ENCODE results near the gene IPO9. TPM values are rescaled to one million over a fixed set of nuclear protein-coding genes. Genes with fewer than 3 reads are reported as not detected.

Gene IPO9
- total RNA-seq, 1 experiment from 2014 or later, result 121 TPM

DNA sequence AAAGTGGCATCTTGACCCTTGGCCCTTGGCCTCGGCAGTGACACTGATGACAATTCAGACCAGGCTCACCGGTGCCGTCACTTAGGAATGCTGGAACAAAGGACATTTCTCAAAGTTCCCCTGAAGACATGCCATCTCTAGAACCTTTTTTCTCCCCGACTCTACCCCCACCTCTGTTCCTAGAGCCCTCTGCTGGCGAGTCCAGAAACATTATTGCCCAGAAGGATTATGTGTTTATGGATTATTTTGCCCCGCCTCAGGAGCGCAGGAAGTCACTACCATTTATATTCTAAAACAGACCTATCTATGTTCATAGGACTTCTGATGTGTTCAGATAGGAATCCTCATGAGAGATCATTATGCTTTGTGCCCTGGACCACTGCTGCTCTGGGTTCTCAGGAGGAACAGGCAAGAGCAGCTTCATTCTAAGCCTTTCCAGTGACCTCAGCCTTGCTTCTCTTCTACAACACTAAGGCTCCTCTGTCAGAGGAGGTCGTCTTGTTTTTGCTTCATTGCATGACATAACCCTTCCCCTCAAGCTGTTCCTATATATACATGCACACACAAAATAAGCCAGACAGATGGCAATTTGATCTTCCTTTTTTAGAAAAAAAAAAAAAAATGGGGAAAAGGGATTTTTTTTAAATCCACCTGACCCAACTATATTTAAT lies 47.3 kb downstream of the IPO9 start:
- TF ChIP-seq EZH2 (IDR thresholded peaks at IDR 0.05; ENCODE audit: borderline replicate concordance, low read depth, low read length, poor library complexity, severe bottlenecking), result no peak
- TF ChIP-seq, protein P1, sequence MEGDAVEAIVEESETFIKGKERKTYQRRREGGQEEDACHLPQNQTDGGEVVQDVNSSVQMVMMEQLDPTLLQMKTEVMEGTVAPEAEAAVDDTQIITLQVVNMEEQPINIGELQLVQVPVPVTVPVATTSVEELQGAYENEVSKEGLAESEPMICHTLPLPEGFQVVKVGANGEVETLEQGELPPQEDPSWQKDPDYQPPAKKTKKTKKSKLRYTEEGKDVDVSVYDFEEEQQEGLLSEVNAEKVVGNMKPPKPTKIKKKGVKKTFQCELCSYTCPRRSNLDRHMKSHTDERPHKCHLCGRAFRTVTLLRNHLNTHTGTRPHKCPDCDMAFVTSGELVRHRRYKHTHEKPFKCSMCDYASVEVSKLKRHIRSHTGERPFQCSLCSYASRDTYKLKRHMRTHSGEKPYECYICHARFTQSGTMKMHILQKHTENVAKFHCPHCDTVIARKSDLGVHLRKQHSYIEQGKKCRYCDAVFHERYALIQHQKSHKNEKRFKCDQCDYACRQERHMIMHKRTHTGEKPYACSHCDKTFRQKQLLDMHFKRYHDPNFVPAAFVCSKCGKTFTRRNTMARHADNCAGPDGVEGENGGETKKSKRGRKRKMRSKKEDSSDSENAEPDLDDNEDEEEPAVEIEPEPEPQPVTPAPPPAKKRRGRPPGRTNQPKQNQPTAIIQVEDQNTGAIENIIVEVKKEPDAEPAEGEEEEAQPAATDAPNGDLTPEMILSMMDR (conservative IDR thresholded peaks at IDR 0.05; ENCODE audit: low read depth, low read length), result peak; percentile 59
- no peak overlapping the region for H3K27ac ChIP-seq (ENCODE audit: low read depth, low read length, poor library complexity, severe bottlenecking)
- H3K4me3 ChIP-seq (ENCODE audit: low read depth, low read length, poor library complexity, severe bottlenecking), result no peak overlapping the region
- H3K9me3 ChIP-seq (ENCODE audit: low read depth, low read length, poor library complexity, severe bottlenecking), result no peaks in the 10 kb centered on the region
- no peaks in the 10 kb centered on the region for H3K4me1 ChIP-seq (ENCODE audit: insufficient read depth, low read length, poor library complexity, severe bottlenecking)
- peak; percentile 59 for DNase-seq (ENCODE audit: low spot score)
- ChIA-PET POLR2A (ENCODE audit: low non-redundant PET) (no interaction called here), CTCF (no interaction called here)
- BruUV-seq (replicated peaks), result no TSS peak
- H3K27me3 ChIP-seq (replicated peaks; ENCODE audit: insufficient read depth, low read depth, low read length, poor library complexity), result no peaks in the 10 kb centered on the region
- H3K36me3 ChIP-seq (ENCODE audit: insufficient read depth, low read length, poor library complexity, severe bottlenecking), result peaks cover 60% of the 10 kb centered on the region
- intact Hi-C loops (cut with micrococcal nuclease; ENCODE audit: unreplicated experiment), result loop anchor here (5.0 to 10.0 kb wide), 2 partner anchors 164 to 341 kb away; partner anchors contain the start of gene NAV1

DNA sequence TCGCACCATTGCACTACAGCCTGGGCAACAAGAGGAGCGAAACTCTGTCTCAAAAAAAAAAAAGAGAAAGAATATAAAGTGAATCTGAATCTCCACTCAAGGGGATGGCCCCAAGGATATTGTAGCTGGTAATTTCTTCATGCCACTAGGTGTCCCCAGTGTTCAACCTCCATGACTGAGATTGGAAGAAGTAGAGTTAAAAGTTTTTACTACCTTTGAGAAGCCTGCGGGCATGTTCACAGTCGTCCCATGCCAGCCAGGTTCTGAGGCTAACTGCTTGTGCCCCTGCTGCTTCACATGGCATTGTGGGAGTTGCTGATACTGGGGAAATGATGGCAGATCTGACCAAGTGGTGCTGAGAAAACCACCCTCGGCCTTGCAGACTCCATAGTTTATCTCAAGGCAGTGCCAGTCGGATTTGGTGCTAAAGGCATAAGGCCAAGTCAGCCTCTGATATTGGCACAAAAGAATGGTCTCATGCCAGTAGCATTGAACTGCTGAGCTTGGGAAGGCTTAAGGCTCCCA lies 49.0 kb downstream of the IPO9 start:
- ChIA-PET POLR2A (ENCODE audit: low non-redundant PET) (interaction anchor here (0.6 to 0.7 kb wide), 2 partner anchors 124 to 132 kb away, joined by 4 read pairs; no protein-coding TSS in a partner anchor), CTCF (interaction anchor here (0.6 to 1.0 kb wide), 7 partner anchors 9 to 371 kb away, joined by 3 to 7 read pairs (median 4); no protein-coding TSS in a partner anchor)
- Histone ChIP-seq H3K4me3 (ENCODE audit: low read depth, low read length, poor library complexity, severe bottlenecking) (no peak overlapping the region), H3K27me3 (replicated peaks; ENCODE audit: insufficient read depth, low read depth, low read length, poor library complexity) (no peaks in the 10 kb centered on the region), H3K27ac (ENCODE audit: low read depth, low read length, poor library complexity, severe bottlenecking) (no peak overlapping the region), H3K36me3 (ENCODE audit: insufficient read depth, low read length, poor library complexity, severe bottlenecking) (peaks cover 43% of the 10 kb centered on the region), H3K4me1 (ENCODE audit: insufficient read depth, low read length, poor library complexity, severe bottlenecking) (no peaks in the 10 kb centered on the region), H3K9me3 (ENCODE audit: low read depth, low read length, poor library complexity, severe bottlenecking) (no peaks in the 10 kb centered on the region)
- intact Hi-C loops (cut with micrococcal nuclease; ENCODE audit: unreplicated experiment), result loop anchor here (5.0 to 10.0 kb wide), 2 partner anchors 166 to 343 kb away; partner anchors contain the start of gene NAV1
- no peak for TF ChIP-seq EZH2 (IDR thresholded peaks at IDR 0.05; ENCODE audit: borderline replicate concordance, low read depth, low read length, poor library complexity, severe bottlenecking)
- TF ChIP-seq, protein P1 (conservative IDR thresholded peaks at IDR 0.05; ENCODE audit: low read depth, low read length), result peak; percentile 69
- BruUV-seq (replicated peaks), result no TSS peak
- DNase-seq (ENCODE audit: low spot score), result peak; percentile 72

DNA sequence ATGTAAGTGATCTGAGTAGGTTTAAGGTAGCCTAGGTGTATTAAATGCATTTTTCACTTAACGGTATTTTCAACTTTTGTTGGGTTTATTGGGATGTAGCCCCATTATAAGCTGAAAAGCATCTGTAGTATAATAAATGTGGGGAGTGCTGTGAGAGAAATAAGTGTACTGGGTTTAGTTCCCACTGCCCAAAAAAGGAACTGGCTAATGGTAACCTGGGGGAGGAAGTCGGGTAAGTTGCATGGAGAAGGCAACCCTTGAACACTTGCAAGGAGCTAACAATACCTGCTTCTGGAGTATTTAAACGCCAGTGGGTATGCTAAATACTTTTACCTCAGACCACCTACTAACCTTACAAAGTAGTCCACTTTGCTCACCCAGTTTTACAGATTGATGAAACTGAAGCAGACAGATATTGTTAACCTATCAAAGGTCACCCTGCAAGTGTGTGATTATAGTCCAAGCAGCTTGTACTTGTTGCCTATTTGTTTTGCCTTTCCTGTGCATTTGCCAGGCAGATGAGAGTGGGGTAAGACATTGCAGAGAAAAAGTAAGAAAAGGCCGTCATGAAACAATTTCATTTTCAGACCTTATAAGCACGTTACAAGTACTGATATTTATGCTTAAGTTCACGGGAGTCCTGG lies 52.1 kb downstream of the IPO9 start:
- no peaks in the 10 kb centered on the region for H3K9me3 ChIP-seq (ENCODE audit: low read depth, low read length, poor library complexity, severe bottlenecking)
- no peak for TF ChIP-seq EZH2 (IDR thresholded peaks at IDR 0.05; ENCODE audit: borderline replicate concordance, low read depth, low read length, poor library complexity, severe bottlenecking)
- TF ChIP-seq, protein P1 (conservative IDR thresholded peaks at IDR 0.05; ENCODE audit: low read depth, low read length), result no peak
- BruUV-seq (replicated peaks), result no TSS peak
- ChIA-PET POLR2A (ENCODE audit: low non-redundant PET) (interaction anchor here (0.6 kb wide), 1 partner anchor 97 kb away, joined by 3 read pairs; no protein-coding TSS in a partner anchor), CTCF (interaction anchor here (0.5 kb wide), 1 partner anchor 627 kb away, joined by 3 read pairs; no protein-coding TSS in a partner anchor)
- H3K4me1 ChIP-seq (ENCODE audit: insufficient read depth, low read length, poor library complexity, severe bottlenecking), result no peaks in the 10 kb centered on the region
- no peaks in the 10 kb centered on the region for H3K27me3 ChIP-seq (replicated peaks; ENCODE audit: insufficient read depth, low read depth, low read length, poor library complexity)
- no peak overlapping the region for H3K27ac ChIP-seq (ENCODE audit: low read depth, low read length, poor library complexity, severe bottlenecking)
- peaks cover 15% of the 10 kb centered on the region for H3K36me3 ChIP-seq (ENCODE audit: insufficient read depth, low read length, poor library complexity, severe bottlenecking)
- intact Hi-C loops (cut with micrococcal nuclease; ENCODE audit: unreplicated experiment), result no loop called here
- no peak for DNase-seq (ENCODE audit: low spot score)
- no peak overlapping the region for H3K4me3 ChIP-seq (ENCODE audit: low read depth, low read length, poor library complexity, severe bottlenecking)

Data from A673 (cell line).